ENCODE results near the gene DPP6.

DNA sequence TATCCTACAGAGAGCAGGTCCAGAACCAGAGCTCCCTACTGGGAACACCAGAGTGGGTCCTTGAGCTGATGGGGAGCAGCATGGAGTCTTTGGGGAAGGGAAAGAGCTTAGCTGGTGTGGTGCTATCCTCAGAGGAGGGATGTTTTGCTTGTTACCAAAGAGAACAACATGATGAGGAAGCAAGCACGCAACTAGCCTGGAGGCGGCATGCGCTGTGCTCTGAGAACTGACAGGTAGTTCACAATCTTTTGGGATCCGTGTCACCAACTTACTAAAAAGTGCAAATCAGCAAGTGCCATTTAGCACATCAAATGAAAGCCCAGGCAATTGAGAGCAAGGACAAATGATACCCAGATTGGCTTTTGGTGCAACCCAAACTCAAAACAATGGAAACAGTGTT, 257.9 kb downstream of the DPP6 start:
- TF ChIP-seq, protein P1, sequence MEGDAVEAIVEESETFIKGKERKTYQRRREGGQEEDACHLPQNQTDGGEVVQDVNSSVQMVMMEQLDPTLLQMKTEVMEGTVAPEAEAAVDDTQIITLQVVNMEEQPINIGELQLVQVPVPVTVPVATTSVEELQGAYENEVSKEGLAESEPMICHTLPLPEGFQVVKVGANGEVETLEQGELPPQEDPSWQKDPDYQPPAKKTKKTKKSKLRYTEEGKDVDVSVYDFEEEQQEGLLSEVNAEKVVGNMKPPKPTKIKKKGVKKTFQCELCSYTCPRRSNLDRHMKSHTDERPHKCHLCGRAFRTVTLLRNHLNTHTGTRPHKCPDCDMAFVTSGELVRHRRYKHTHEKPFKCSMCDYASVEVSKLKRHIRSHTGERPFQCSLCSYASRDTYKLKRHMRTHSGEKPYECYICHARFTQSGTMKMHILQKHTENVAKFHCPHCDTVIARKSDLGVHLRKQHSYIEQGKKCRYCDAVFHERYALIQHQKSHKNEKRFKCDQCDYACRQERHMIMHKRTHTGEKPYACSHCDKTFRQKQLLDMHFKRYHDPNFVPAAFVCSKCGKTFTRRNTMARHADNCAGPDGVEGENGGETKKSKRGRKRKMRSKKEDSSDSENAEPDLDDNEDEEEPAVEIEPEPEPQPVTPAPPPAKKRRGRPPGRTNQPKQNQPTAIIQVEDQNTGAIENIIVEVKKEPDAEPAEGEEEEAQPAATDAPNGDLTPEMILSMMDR (IDR thresholded peaks at IDR 0.05) = no peak
- TF ChIP-seq EZH2 (IDR thresholded peaks at IDR 0.05; ENCODE audit: borderline replicate concordance, insufficient read depth, low read depth, low read length, poor library complexity, severe bottlenecking) = no peak

Data from B cell (primary cell).